Trophoblast cell (in vitro differentiated cells and primary cell): ENCODE results near the gene CACNA1H.
"Not testable (repeated sequence)": the region's sequence is repeated elsewhere in the genome, so short reads cannot be mapped to it uniquely, and the experiment has no call there.

ENCODE experiments used
- DNase-seq, 2 donors: peaks; one replicate each; pipeline ENCODE4 v3.0.0-alpha.2; 2016
- H2AFZ ChIP-seq: 2 replicates; pipeline ENCODE4 v1.6.1; 2013; ENCODE audit warnings: low read length, moderate library complexity, mild to moderate bottlenecking; ENCODE audit not compliant: insufficient read depth, poor library complexity
- H2AK5ac ChIP-seq: 2 replicates; pipeline ENCODE4 v1.6.1; 2013; ENCODE audit warnings: mild to moderate bottlenecking, low read length
- H2BK120ac ChIP-seq: 2 replicates; pipeline ENCODE4 v1.6.1; 2013; ENCODE audit warnings: low read length, mild to moderate bottlenecking, moderate library complexity; ENCODE audit not compliant: insufficient read depth, poor library complexity
- H2BK12ac ChIP-seq: 2 replicates; pipeline ENCODE4 v1.6.1; 2013; ENCODE audit warnings: mild to moderate bottlenecking, low read length, moderate library complexity
- H2BK5ac ChIP-seq: 2 replicates; pipeline ENCODE4 v1.6.1; 2013; ENCODE audit warnings: low read length, low read depth, moderate library complexity, mild to moderate bottlenecking; ENCODE audit not compliant: poor library complexity
- H3K14ac ChIP-seq: 2 replicates; pipeline ENCODE4 v1.6.1; 2013; ENCODE audit warnings: mild to moderate bottlenecking, low read length
- H3K18ac ChIP-seq: 2 replicates; pipeline ENCODE4 v1.6.1; 2013; ENCODE audit warnings: mild to moderate bottlenecking, low read length
- H3K23ac ChIP-seq: 2 replicates; pipeline ENCODE4 v1.6.1; 2013; ENCODE audit warnings: low read length
- H3K27ac ChIP-seq: 2 replicates; pipeline ENCODE4 v1.5.1; 2013; ENCODE audit warnings: low read depth, mild to moderate bottlenecking, inconsistent platforms, low read length, moderate library complexity
- H3K27me3 ChIP-seq: 2 replicates; pipeline ENCODE4 v1.6.1; 2013; ENCODE audit warnings: inconsistent platforms, mild to moderate bottlenecking, low read length, moderate library complexity; ENCODE audit not compliant: insufficient read depth
- H3K36me3 ChIP-seq, 2 experiments: 1 replicate in 1 of 2; 2 replicates in 1 of 2; pipeline ENCODE4 v1.6.1; 2013; ENCODE audit warnings: low read length in 2 of 2, mild to moderate bottlenecking in 2 of 2, moderate library complexity in 1 of 2; ENCODE audit not compliant: insufficient read depth in 2 of 2, control insufficient read depth in 1 of 2
- H3K4ac ChIP-seq: 2 replicates; pipeline ENCODE4 v1.6.1; 2013; ENCODE audit warnings: low read depth, mild to moderate bottlenecking, low read length, moderate library complexity
- H3K4me1 ChIP-seq, 2 experiments: 1 replicate in 1 of 2; 2 replicates in 1 of 2; pipeline ENCODE4 v1.6.1; 2013; ENCODE audit warnings: low read length in 2 of 2, mild to moderate bottlenecking in 2 of 2, moderate library complexity in 1 of 2; ENCODE audit not compliant: insufficient read depth in 2 of 2, control insufficient read depth in 1 of 2
- H3K4me2 ChIP-seq: 2 replicates; pipeline ENCODE4 v1.6.1; 2013; ENCODE audit warnings: inconsistent platforms, mild to moderate bottlenecking, low read length, moderate library complexity
- H3K4me3 ChIP-seq: 2 replicates; pipeline ENCODE4 v1.5.1; 2013; ENCODE audit warnings: mild to moderate bottlenecking, low read depth, low read length, inconsistent platforms
- H3K79me1 ChIP-seq: one replicate; pipeline ENCODE4 v1.6.1; 2013; ENCODE audit warnings: low read length
- H3K79me2 ChIP-seq: 2 replicates; pipeline ENCODE4 v1.6.1; 2013; ENCODE audit warnings: low read length, mild to moderate bottlenecking; ENCODE audit not compliant: control insufficient read depth, insufficient read depth, poor library complexity
- H3K9ac ChIP-seq: 2 replicates; pipeline ENCODE4 v1.6.1; 2013; ENCODE audit warnings: mild to moderate bottlenecking, low read length
- H3K9me3 ChIP-seq: 2 replicates; pipeline ENCODE4 v1.6.1; 2013; ENCODE audit warnings: low read depth, mild to moderate bottlenecking, control low read depth, inconsistent platforms, low read length; ENCODE audit not compliant: insufficient read depth
- H4K12ac ChIP-seq: 2 replicates; pipeline ENCODE4 v1.6.1; 2013; ENCODE audit warnings: low read depth, mild to moderate bottlenecking, low read length, moderate library complexity
- H4K8ac ChIP-seq: 2 replicates; pipeline ENCODE4 v1.6.1; 2013; ENCODE audit warnings: low read depth, mild to moderate bottlenecking, low read length, moderate library complexity
- H4K91ac ChIP-seq: one replicate; pipeline ENCODE4 v1.6.1; 2013; ENCODE audit warnings: low read depth, mild to moderate bottlenecking, low read length, moderate library complexity
- WGBS: extraction: QIAGEN DNeasy Blood & Tissue Kit; methylation state at CpG from one replicate; pipeline ENCODE4 v1.1.7; 2013; ENCODE audit warnings: missing lambda C conversion rate; ENCODE audit not compliant: insufficient read length, insufficient coverage; ENCODE audit errors: extremely low coverage; 5-methylcytosine and 5-hydroxymethylcytosine counted together

Gene CACNA1H

GRCh38 chr16:1184156-1184868 lies 31.4 kb downstream of the CACNA1H start:
- Histone ChIP-seq H3K79me1 (peaks cover 2% of the 10 kb centered on the region), H3K27me3 (no peaks in the 10 kb centered on the region), H3K9me3 (peaks cover 1% of the 10 kb centered on the region), H3K9ac (no peak overlapping the region), H3K79me2 (no peaks in the 10 kb centered on the region), H4K8ac (no peak overlapping the region), H2BK5ac (no peak overlapping the region), H2BK12ac (no peak overlapping the region), H3K36me3 (no peaks in the 10 kb centered on the region), H3K4me3 (no peak overlapping the region), H3K4ac (no peak overlapping the region), H3K18ac (no peak overlapping the region), H3K14ac (no peak overlapping the region), H3K4me2 (no peak overlapping the region), H3K27ac (no peak overlapping the region), H4K12ac (no peak overlapping the region), H2BK120ac (no peak overlapping the region), H3K4me1 (peaks cover 5 to 10% of the 10 kb centered on the region in 2 experiments), H2AK5ac (no peak overlapping the region), H3K23ac (no peak overlapping the region), H2AFZ (no peak overlapping the region), H4K91ac (no peak overlapping the region)
- no CpG with 5 or more reads among the region's 26 CpGs for WGBS
- peak; percentile 15 to 38 for DNase-seq

- no peaks in the 10 kb centered on the region for H3K79me2 ChIP-seq
- H3K4me2 ChIP-seq: no peak overlapping the region
Observed at GRCh38 chr16:1184980-1185379, 32.1 kb downstream of the CACNA1H start.

GRCh38 chr16:1185460-1186207 lies 32.7 kb downstream of the CACNA1H start:
- not testable (repeated sequence) for H3K18ac ChIP-seq, H4K8ac ChIP-seq, H3K27me3 ChIP-seq, H3K27ac ChIP-seq, H3K14ac ChIP-seq, H3K23ac ChIP-seq, H3K4me2 ChIP-seq, H3K79me1 ChIP-seq, H3K4me3 ChIP-seq, H4K12ac ChIP-seq, H4K91ac ChIP-seq, H2BK12ac ChIP-seq, H2BK120ac ChIP-seq, H2BK5ac ChIP-seq, DNase-seq, H2AK5ac ChIP-seq, H2AFZ ChIP-seq, H3K9me3 ChIP-seq, H3K79me2 ChIP-seq, H3K9ac ChIP-seq, H3K36me3 ChIP-seq, H3K4ac ChIP-seq
- peaks cover 8 to 12% of the 10 kb centered on the region in 2 experiments for H3K4me1 ChIP-seq
- WGBS: no CpG with 5 or more reads among the region's 86 CpGs

More at GRCh38 chr16:1184980-1185379, 32.1 kb downstream of the CACNA1H start:
- no peak overlapping the region for H4K8ac ChIP-seq
- H3K18ac ChIP-seq: no peak overlapping the region
- no peak overlapping the region for H3K14ac ChIP-seq
- H3K4ac ChIP-seq: no peak overlapping the region
- H3K4me3 ChIP-seq: no peak overlapping the region
- no peak overlapping the region for H2BK5ac ChIP-seq
- DNase-seq: no peak
- no peak overlapping the region for H2BK12ac ChIP-seq
- no peak overlapping the region for H4K91ac ChIP-seq
- H4K12ac ChIP-seq: no peak overlapping the region
- peaks cover 2% of the 10 kb centered on the region for H3K79me1 ChIP-seq
- no peak overlapping the region for H2AK5ac ChIP-seq
- no peaks in the 10 kb centered on the region for H3K27me3 ChIP-seq
- peaks cover 5 to 10% of the 10 kb centered on the region in 2 experiments for H3K4me1 ChIP-seq
- no peaks in the 10 kb centered on the region for H3K36me3 ChIP-seq
- H2AFZ ChIP-seq: no peak overlapping the region
- no CpG with 5 or more reads among the region's 18 CpGs for WGBS
- no peak overlapping the region for H3K27ac ChIP-seq
- no peak overlapping the region for H3K9ac ChIP-seq
- peaks cover 1% of the 10 kb centered on the region for H3K9me3 ChIP-seq
- H2BK120ac ChIP-seq: no peak overlapping the region
- no peak overlapping the region for H3K23ac ChIP-seq

GRCh38 chr16:1188432-1189189 lies 35.7 kb downstream of the CACNA1H start:
- Histone ChIP-seq H2BK12ac (no peak overlapping the region), H3K9me3 (peaks cover 1% of the 10 kb centered on the region), H3K18ac (no peak overlapping the region), H2BK5ac (no peak overlapping the region), H4K12ac (no peak overlapping the region), H3K79me1 (peaks cover 2% of the 10 kb centered on the region), H2AFZ (no peak overlapping the region), H2AK5ac (no peak overlapping the region), H3K27me3 (no peaks in the 10 kb centered on the region), H3K4ac (no peak overlapping the region), H3K9ac (no peak overlapping the region), H4K91ac (no peak overlapping the region), H3K4me2 (no peak overlapping the region), H3K36me3 (no peaks in the 10 kb centered on the region), H3K27ac (no peak overlapping the region), H3K14ac (no peak overlapping the region), H3K79me2 (no peaks in the 10 kb centered on the region), H3K4me3 (no peak overlapping the region), H4K8ac (no peak overlapping the region), H2BK120ac (no peak overlapping the region), H3K23ac (no peak overlapping the region), H3K4me1 (peaks cover 2 to 3% of the 10 kb centered on the region in 2 experiments)
- WGBS: no CpG with 5 or more reads among the region's 32 CpGs
- DNase-seq: peak; percentile 21 to 74
